Keratinocyte (primary cell): ENCODE results near the gene RSPH1. TPM values are rescaled to one million over a fixed set of nuclear protein-coding genes. Genes with fewer than 3 reads are reported as not detected.

Experiments used
- DNase-seq: peaks from one replicate; pipeline ENCODE4 v3.0.0-alpha.2; 2011; ENCODE audit warnings: low read depth, missing footprints, low spot score
- FAIRE-seq: peaks from 2 replicates; lab custom pipeline; 2011; peaks lifted over from hg19 to GRCh38; lab: Jason Lieb, UNC
- H2AFZ ChIP-seq: 2 replicates; pipeline ENCODE4 v1.6.0; 2012; ENCODE audit warnings: low read length, control low read depth, inconsistent platforms; ENCODE audit not compliant: control insufficient read depth
- H3K27ac ChIP-seq: 2 replicates; pipeline ENCODE4 v1.5.1; 2011; ENCODE audit warnings: low read length; ENCODE audit not compliant: control insufficient read depth, insufficient read depth
- H3K27me3 ChIP-seq: 3 replicates; pipeline ENCODE4 v1.6.0; 2011; ENCODE audit warnings: low read length; ENCODE audit not compliant: control insufficient read depth, insufficient read depth; ENCODE audit errors: extremely low read depth
- H3K36me3 ChIP-seq, 2 experiments: 2 replicates in 1 of 2; 3 replicates in 1 of 2; pipeline ENCODE4 v1.5.1; 2011; ENCODE audit warnings: low read length in 2 of 2, mild to moderate bottlenecking in 1 of 2; ENCODE audit not compliant: control insufficient read depth in 2 of 2, insufficient read depth in 2 of 2; ENCODE audit errors: extremely low read depth in 1 of 2
- H3K4me1 ChIP-seq: 3 replicates; pipeline ENCODE4 v1.5.1; 2011; ENCODE audit warnings: low read length; ENCODE audit not compliant: control insufficient read depth, insufficient read depth; ENCODE audit errors: extremely low read depth
- H3K4me2 ChIP-seq: 3 replicates; pipeline ENCODE4 v1.6.0; 2011; ENCODE audit warnings: low read depth, low read length; ENCODE audit not compliant: control insufficient read depth, insufficient read depth; ENCODE audit errors: extremely low read depth
- H3K4me3 ChIP-seq, 3 experiments: fragments of 200-600 bp in 1 of 3; sonication (generic) in 1 of 3; 2 replicates in 2 of 3; 3 replicates in 1 of 3; pipeline ENCODE4 v1.5.1; 2011 to 2016; ENCODE audit warnings: low read length in 3 of 3, mild to moderate bottlenecking in 3 of 3, control low read depth in 2 of 3, inconsistent platforms in 1 of 3, low read depth in 1 of 3, mixed read lengths in 1 of 3, mixed run types in 1 of 3, moderate library complexity in 1 of 3; ENCODE audit not compliant: control insufficient read depth in 2 of 3, insufficient read depth in 2 of 3; ENCODE audit errors: extremely low read depth in 1 of 3
- H3K79me2 ChIP-seq: 2 replicates; pipeline ENCODE4 v1.6.0; 2012; ENCODE audit warnings: low read length; ENCODE audit not compliant: control insufficient read depth, insufficient read depth
- H3K9ac ChIP-seq: 3 replicates; pipeline ENCODE4 v1.6.0; 2011; ENCODE audit warnings: low read length; ENCODE audit not compliant: control insufficient read depth, insufficient read depth; ENCODE audit errors: extremely low read depth
- H3K9me1 ChIP-seq: 3 replicates; pipeline ENCODE4 v1.6.0; 2011; ENCODE audit warnings: low read length; ENCODE audit not compliant: control insufficient read depth, insufficient read depth; ENCODE audit errors: extremely low read depth
- H3K9me3 ChIP-seq: 2 replicates; pipeline ENCODE4 v1.5.1; 2012; ENCODE audit warnings: low read depth, low read length; ENCODE audit not compliant: control insufficient read depth
- H4K20me1 ChIP-seq: 3 replicates; pipeline ENCODE4 v1.6.0; 2011; ENCODE audit warnings: low read length; ENCODE audit not compliant: control insufficient read depth, insufficient read depth; ENCODE audit errors: extremely low read depth
- CTCF ChIP-seq, 3 experiments: IDR thresholded peaks in 1 of 3; conservative IDR thresholded peaks in 1 of 3; optimal IDR thresholded peaks in 1 of 3; 2 replicates in 2 of 3; 3 replicates in 1 of 3; pipeline versions ENCODE3 to v1.5.1; 2011; ENCODE audit warnings: low read length in 3 of 3, mild to moderate bottlenecking in 3 of 3, moderate library complexity in 2 of 3, control low read depth in 1 of 3, inconsistent platforms in 1 of 3; ENCODE audit not compliant: insufficient read depth in 2 of 3; ENCODE audit errors: extremely low read depth in 1 of 3
- EZH2 ChIP-seq: IDR thresholded peaks from one replicate; pipeline ENCODE4 v1.6.1; 2012; ENCODE audit warnings: inconsistent platforms, mild to moderate bottlenecking, low read length, moderate library complexity
- dilution Hi-C: fragments of 300-500 bp; cut with MboI; formaldehyde crosslinking; loops from one replicate; pipeline ENCODE4 v1.7.0; 2020; ENCODE audit warnings: low sequenced_read_pairs; ENCODE audit not compliant: extremely low pct_ligation_motif_present
- polyA plus RNA-seq, 5 experiments: library from polyadenylated mRNA; depleted of rRNA in 3 of 5; stranded (reverse) in 3 of 5; stranded (forward) in 1 of 5; unstranded in 1 of 5; fragments of >200 nt; gene quantifications; 1 replicate in 1 of 5; 2 replicates in 3 of 5; 3 replicates in 1 of 5; pipeline versions ENCODE4 v1.2.1 to v1.2.3, GENCODE V29; 2011 to 2012; ENCODE audit warnings: missing spikeins in 2 of 5, low read depth in 1 of 5, low replicate concordance in 1 of 5

The RSPH1 gene
- polyA plus RNA-seq, 1 donor (not counting 4 experiments of a cell fraction or from before 2014, with no cell fraction given) = 0.50 TPM

DNA sequence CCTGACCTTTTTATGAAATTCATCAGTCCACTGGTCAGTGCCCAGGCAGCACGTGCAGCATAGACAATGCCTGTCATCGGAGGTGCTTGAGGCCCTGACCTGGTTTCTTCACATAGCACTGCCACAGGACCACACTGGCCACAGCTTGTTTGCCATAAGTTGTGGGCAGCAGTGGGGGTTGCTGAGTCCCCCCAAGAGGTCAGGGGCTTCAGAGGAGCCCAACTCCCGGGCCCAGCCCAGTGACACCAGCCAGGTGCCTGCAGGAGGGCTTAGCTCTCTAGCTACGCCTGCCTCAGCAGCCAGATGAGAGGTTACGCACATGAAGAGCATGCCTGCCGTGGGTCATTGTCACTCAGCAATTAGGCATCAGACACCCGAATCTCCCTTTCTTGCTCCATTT is 50.7 kb downstream of the RSPH1 start:
- Histone ChIP-seq H3K27me3 (no peaks in the 10 kb centered on the region), H3K4me2 (no peak overlapping the region), H3K79me2 (no peaks in the 10 kb centered on the region), H3K9me3 (no peaks in the 10 kb centered on the region), H2AFZ (no peak overlapping the region), H3K9me1 (no peaks in the 10 kb centered on the region), H3K4me1 (no peaks in the 10 kb centered on the region), H3K9ac (no peak overlapping the region), H3K4me3 (no peak overlapping the region), H3K27ac (no peak overlapping the region), H4K20me1 (no peaks in the 10 kb centered on the region), H3K36me3 (no peaks in the 10 kb centered on the region)
- no peak for DNase-seq
- FAIRE-seq = no peak
- TF ChIP-seq EZH2 (no peak), CTCF (optimal IDR thresholded peaks at IDR 0.05 in 1 of 3, IDR thresholded peaks at IDR 0.05 in 1 of 3, conservative IDR thresholded peaks at IDR 0.05 in 1 of 3; ENCODE audit: extremely low read depth in 1 of 3, insufficient read depth in 2 of 3, low read length in 3 of 3) (no peak)
- dilution Hi-C loops = no loop called here

- H2AFZ ChIP-seq = no peak overlapping the region
- FAIRE-seq = no peak
- H3K4me2 ChIP-seq = no peak overlapping the region
- H3K4me1 ChIP-seq = no peaks in the 10 kb centered on the region
- dilution Hi-C loops = no loop called here
- no peaks in the 10 kb centered on the region for H3K27me3 ChIP-seq
- no peaks in the 10 kb centered on the region for H3K36me3 ChIP-seq
- no peak overlapping the region for H3K27ac ChIP-seq
- H3K9me3 ChIP-seq = no peaks in the 10 kb centered on the region
- no peaks in the 10 kb centered on the region for H4K20me1 ChIP-seq
- no peaks in the 10 kb centered on the region for H3K79me2 ChIP-seq
- H3K4me3 ChIP-seq = no peak overlapping the region
- H3K9ac ChIP-seq = no peak overlapping the region
- H3K9me1 ChIP-seq = no peaks in the 10 kb centered on the region
- TF ChIP-seq EZH2 (no peak), CTCF (optimal IDR thresholded peaks at IDR 0.05 in 1 of 3, IDR thresholded peaks at IDR 0.05 in 1 of 3, conservative IDR thresholded peaks at IDR 0.05 in 1 of 3; ENCODE audit: extremely low read depth in 1 of 3, insufficient read depth in 2 of 3, low read length in 3 of 3) (no peak)
- no peak for DNase-seq
Measured at GRCh38 chr21:42444745-42445059, 51.3 kb downstream of the RSPH1 start.
